H1 (cell line): ENCODE results near the gene TSEN2. TPM values are rescaled to one million over a fixed set of nuclear protein-coding genes. Genes with fewer than 3 reads are reported as not detected.

Experiments used
- CTCF ChIA-PET: fragments of 300-600 bp; sonication (Branson Sonifier 250); formaldehyde crosslinking; loops from one replicate; lab custom pipeline; 2021; ENCODE audit not compliant: partially characterized antibody; lab: Charles Lee
- POLR2A ChIA-PET: fragments of 300-600 bp; sonication (Branson Sonifier 250); formaldehyde crosslinking; loops from one replicate; lab custom pipeline; 2021; ENCODE audit warnings: inconsistent platforms; ENCODE audit not compliant: partially characterized antibody; lab: Charles Lee
- DNase-seq, 2 experiments: peaks; one replicate each; pipeline versions ENCODE4 v3.0.0 to v3.0.0-alpha.2; 2010 to 2022; ENCODE audit warnings: low spot score in 2 of 2, low read depth in 1 of 2, mixed read lengths in 1 of 2
- FAIRE-seq: peaks from 2 replicates; lab custom pipeline; 2011; peaks lifted over from hg19 to GRCh38; lab: Jason Lieb, UNC
- H2AFZ ChIP-seq: 2 replicates; pipeline ENCODE4 v1.8.1; 2012; ENCODE audit warnings: low read length, inconsistent platforms
- H2AK5ac ChIP-seq: 2 replicates; pipeline ENCODE4 v1.6.1; 2013; ENCODE audit warnings: low read depth, low read length
- H2BK120ac ChIP-seq: replicated peaks from 2 replicates; pipeline ENCODE3; 2013; ENCODE audit warnings: low read depth, low read length, inconsistent platforms
- H2BK12ac ChIP-seq: 2 replicates; pipeline ENCODE4 v1.6.1; 2013; ENCODE audit warnings: low read depth, low read length
- H2BK15ac ChIP-seq: 2 replicates; pipeline ENCODE4 v1.6.1; 2013; ENCODE audit warnings: low read length
- H2BK20ac ChIP-seq: 2 replicates; pipeline ENCODE4 v1.6.1; 2013; ENCODE audit warnings: low read length
- H2BK5ac ChIP-seq: 2 replicates; pipeline ENCODE4 v1.6.1; 2013; ENCODE audit warnings: low read depth, low read length
- H3K14ac ChIP-seq: 2 replicates; pipeline ENCODE4 v1.6.1; 2013; ENCODE audit warnings: inconsistent platforms; ENCODE audit not compliant: insufficient read length
- H3K18ac ChIP-seq: 2 replicates; pipeline ENCODE4 v1.6.1; 2013; ENCODE audit warnings: low read length; ENCODE audit errors: extremely low read depth
- H3K23ac ChIP-seq: 2 replicates; pipeline ENCODE4 v1.6.1; 2013; ENCODE audit warnings: inconsistent platforms; ENCODE audit not compliant: insufficient read length
- H3K23me2 ChIP-seq: 2 replicates; pipeline ENCODE4 v1.6.1; 2013; ENCODE audit warnings: low read depth, low read length
- H3K27ac ChIP-seq: 2 replicates; pipeline ENCODE4 v1.6.1; 2011; ENCODE audit warnings: low read depth, low read length, inconsistent platforms
- H3K27me3 ChIP-seq, 4 experiments: replicated peaks in 1 of 4; 1 replicate in 1 of 4; 2 replicates in 3 of 4; pipeline versions ENCODE4 v1.6.1 to v1.8.1; 2011 to 2013; ENCODE audit warnings: low read length in 3 of 4, mild to moderate bottlenecking in 3 of 4, inconsistent platforms in 2 of 4, mixed read lengths in 2 of 4, moderate library complexity in 1 of 4; ENCODE audit not compliant: control insufficient read depth in 3 of 4, insufficient read depth in 3 of 4; ENCODE audit errors: extremely low read depth in 1 of 4
- H3K36me3 ChIP-seq, 4 experiments: 2 replicates each; pipeline versions ENCODE4 v1.6.1 to v1.8.1; 2011 to 2013; ENCODE audit warnings: mild to moderate bottlenecking in 4 of 4, low read length in 3 of 4, moderate library complexity in 2 of 4, control low read depth in 1 of 4, inconsistent platforms in 1 of 4; ENCODE audit not compliant: insufficient read depth in 4 of 4, control insufficient read depth in 2 of 4
- H3K4ac ChIP-seq: replicated peaks from 2 replicates; pipeline ENCODE3; 2013; ENCODE audit warnings: low read length, low read depth, mixed read lengths, inconsistent platforms; ENCODE audit not compliant: insufficient read length
- H3K4me1 ChIP-seq, 4 experiments: replicated peaks in 1 of 4; 1 replicate in 1 of 4; 2 replicates in 3 of 4; pipeline versions ENCODE4 v1.6.1 to v1.8.1; 2011 to 2013; ENCODE audit warnings: low read length in 3 of 4, inconsistent platforms in 2 of 4, mixed read lengths in 1 of 4; ENCODE audit not compliant: insufficient read depth in 4 of 4, control insufficient read depth in 3 of 4
- H3K4me2 ChIP-seq, 2 experiments: 2 replicates each; pipeline versions ENCODE4 v1.6.1 to v1.8.1; 2011 to 2013; ENCODE audit warnings: low read depth in 2 of 2, low read length in 2 of 2, control low read depth in 1 of 2, inconsistent platforms in 1 of 2, mild to moderate bottlenecking in 1 of 2; ENCODE audit not compliant: insufficient read depth in 1 of 2
- H3K4me3 ChIP-seq, 4 experiments: fragments of 200-600, 300-600 bp in 1 of 4; sonication (generic), shearing (Covaris generic), sonication (Bioruptor Twin) in 1 of 4; 2 replicates each; pipeline versions ENCODE4 v1.5.1 to v1.8.1; 2011 to 2016; ENCODE audit warnings: low read length in 4 of 4, low read depth in 3 of 4, control low read depth in 2 of 4, inconsistent platforms in 2 of 4, mild to moderate bottlenecking in 2 of 4, mixed read lengths in 1 of 4, moderate library complexity in 1 of 4; ENCODE audit not compliant: insufficient read depth in 2 of 4; ENCODE audit errors: extremely low read depth in 1 of 4
- H3K56ac ChIP-seq: replicated peaks from 2 replicates; pipeline ENCODE3; 2013; ENCODE audit warnings: low read depth, mild to moderate bottlenecking, mixed read lengths, low read length, inconsistent platforms; ENCODE audit not compliant: insufficient read length
- H3K79me1 ChIP-seq: 2 replicates; pipeline ENCODE4 v1.6.1; 2013; ENCODE audit warnings: low read depth, low read length, control low read depth
- H3K79me2 ChIP-seq, 2 experiments: 2 replicates each; pipeline versions ENCODE4 v1.6.1 to v1.8.1; 2012 to 2013; ENCODE audit warnings: low read length in 2 of 2, mild to moderate bottlenecking in 2 of 2, inconsistent platforms in 1 of 2; ENCODE audit not compliant: insufficient read depth in 2 of 2, control insufficient read depth in 1 of 2
- H3K9ac ChIP-seq, 4 experiments: replicated peaks in 1 of 4; 1 replicate in 1 of 4; 2 replicates in 3 of 4; pipeline versions ENCODE4 v1.6.1 to v1.8.1; 2011 to 2013; ENCODE audit warnings: low read depth in 3 of 4, low read length in 3 of 4, control low read depth in 2 of 4, mild to moderate bottlenecking in 2 of 4, moderate library complexity in 2 of 4, inconsistent platforms in 1 of 4; ENCODE audit errors: extremely low read depth in 1 of 4
- H3K9me3 ChIP-seq, 2 experiments: 2 replicates each; pipeline versions ENCODE4 v1.6.1 to v1.8.1; 2012 to 2013; ENCODE audit warnings: mild to moderate bottlenecking in 2 of 2, moderate library complexity in 2 of 2, control low read depth in 1 of 2, inconsistent platforms in 1 of 2, low read depth in 1 of 2, low read length in 1 of 2, mixed read lengths in 1 of 2; ENCODE audit not compliant: insufficient read depth in 2 of 2
- H4K20me1 ChIP-seq, 2 experiments: replicated peaks in 1 of 2; 2 replicates each; pipeline versions ENCODE3 to v1.8.1; 2011 to 2013; ENCODE audit warnings: inconsistent platforms in 2 of 2, low read length in 2 of 2, mild to moderate bottlenecking in 1 of 2; ENCODE audit not compliant: insufficient read depth in 2 of 2, control insufficient read depth in 1 of 2
- H4K5ac ChIP-seq: 2 replicates; pipeline ENCODE4 v1.6.1; 2013; ENCODE audit warnings: low read length, low read depth, mixed read lengths, inconsistent platforms; ENCODE audit not compliant: insufficient read length
- H4K8ac ChIP-seq: 2 replicates; pipeline ENCODE4 v1.8.0; 2013; ENCODE audit warnings: mild to moderate bottlenecking, moderate library complexity, low read length, inconsistent platforms; ENCODE audit not compliant: insufficient read depth; ENCODE audit errors: extremely low read depth
- H4K91ac ChIP-seq: replicated peaks from 2 replicates; pipeline ENCODE3; 2013; ENCODE audit warnings: low read length, mixed read lengths, inconsistent platforms; ENCODE audit not compliant: insufficient read length
- CBX8 ChIP-seq: fragments of 300-800, 300-1000 bp; sonication (generic); IDR thresholded peaks from 2 replicates; pipeline ENCODE4 v1.7.1; 2016; ENCODE audit warnings: low read depth, low read length, borderline replicate concordance
- EP300 ChIP-seq, 2 experiments: IDR thresholded peaks; 1 replicate in 1 of 2; 2 replicates in 1 of 2; pipeline ENCODE4 v1.6.1; 2011 to 2012; ENCODE audit warnings: low read depth in 2 of 2, low read length in 2 of 2, mild to moderate bottlenecking in 2 of 2, borderline replicate concordance in 1 of 2, inconsistent platforms in 1 of 2, moderate library complexity in 1 of 2
- TCF12 ChIP-seq: IDR thresholded peaks from 2 replicates; pipeline ENCODE4 v1.6.1; 2011; ENCODE audit warnings: low read depth, mild to moderate bottlenecking, low read length
- WGBS, 2 experiments: shearing (Covaris generic) in 1 of 2; methylation state at CpG; one replicate each; pipeline versions ENCODE4 v1.1.6 to v1.1.7; 2013 to 2015; ENCODE audit warnings: low lambda C conversion rate in 2 of 2, mixed read lengths in 2 of 2, inconsistent platforms in 1 of 2, low coverage in 1 of 2, missing lambda C conversion rate in 1 of 2; ENCODE audit not compliant: insufficient replicate concordance in 2 of 2, insufficient coverage in 1 of 2, insufficient read length in 1 of 2; ENCODE audit errors: extremely low coverage in 1 of 2, missing lambda C conversion rate in 1 of 2; 5-methylcytosine and 5-hydroxymethylcytosine counted together
- polyA plus RNA-seq, 7 experiments: library from polyadenylated mRNA; depleted of rRNA in 3 of 7; stranded (reverse) in 5 of 7; unstranded in 2 of 7; fragments of >200 nt in 5 of 7; fragments of 200-250 nt in 2 of 7; gene quantifications; 1 replicate in 5 of 7; 2 replicates in 1 of 7; 4 replicates in 1 of 7; pipeline versions ENCODE4 v1.2.1 to v1.2.3, GENCODE V29; 2011 to 2013; ENCODE audit warnings: missing spikeins in 2 of 7, mixed read lengths in 2 of 7
- total RNA-seq: library from RNA; stranded (reverse); fragmentation: NEBNext Ultra II Directional; extraction: Animal tissue kit (Norgen Biotek cat#: 25700); gene quantifications from 2 replicates; pipeline ENCODE4 v1.2.1, GENCODE V29; 2021

TSEN2 gene
- total and polyA plus RNA-seq, 2 of the 8 experiments (the other 6 are each of a cell fraction or from before 2014, with no cell fraction given), result 16.1 to 22.4 TPM

- Histone ChIP-seq H3K23me2 (no peaks in the 10 kb centered on the region), H3K4me2 (no peak overlapping the region), H2BK15ac (no peak overlapping the region), H2AK5ac (no peak overlapping the region), H3K18ac (no peak overlapping the region), H2BK12ac (no peak overlapping the region), H3K4ac (no peak overlapping the region), H3K4me3 (no peak overlapping the region), H4K91ac (no peak overlapping the region), H3K56ac (no peak overlapping the region), H4K20me1 (no peaks in the 10 kb centered on the region), H3K27me3 (no peaks in the 10 kb centered on the region), H3K23ac (no peak overlapping the region), H3K4me1 (peaks cover 0 to 4% (median 2%) of the 10 kb centered on the region in 4 experiments; a peak in 6 of 7 replicates), H2BK20ac (no peak overlapping the region), H3K14ac (no peak overlapping the region), H2BK120ac (no peak overlapping the region), H4K8ac (no peak overlapping the region), H3K79me2 (no peaks in the 10 kb centered on the region), H3K27ac (no peak overlapping the region), H4K5ac (no peak overlapping the region), H3K9me3 (no peaks in the 10 kb centered on the region), H2AFZ (no peak overlapping the region), H3K79me1 (no peaks in the 10 kb centered on the region), H3K36me3 (no peaks in the 10 kb centered on the region), H2BK5ac (no peak overlapping the region), H3K9ac (no peak overlapping the region)
- POLR2A ChIA-PET, result interaction anchor here (0.7 kb wide), 1 partner anchor 44 kb away, joined by 3 read pairs; no protein-coding TSS in a partner anchor
- CTCF ChIA-PET, result interaction anchor here (0.6 to 4.4 kb wide), 14 partner anchors 9 to 343 kb away, joined by 3 to 36 read pairs (median 4); no protein-coding TSS in a partner anchor
- DNase-seq (no peak), FAIRE-seq (no peak)
- 80% methylated on average over 5 of the region's 5 CpGs; no CpG with 5 or more reads in 1 of the 2 experiments for WGBS, 2 experiments
- TF ChIP-seq EP300 (IDR thresholded peaks at IDR 0.05; ENCODE audit: borderline replicate concordance in 1 of 2, low read depth in 2 of 2, low read length in 2 of 2) (no peak), TCF12 (no peak), CBX8 (no peak)
Observed at GRCh38 chr3:12478326-12478725, 6.0 kb upstream of the TSEN2 start.
